B cell (primary cell): ENCODE measurements around the gene ANKRD44. TPM values are rescaled to one million over a fixed set of nuclear protein-coding genes. Genes with fewer than 3 reads are reported as not detected.

Source experiments
- ATAC-seq: fragments of 200-7000 bp; cut with Tn5 transposase; one replicate; pipeline ENCODE4 v1.10.0; 2021; ENCODE audit warnings: low read depth, mild to moderate bottlenecking, moderate number of reproducible peaks, moderate library complexity
- CTCF ChIA-PET: fragments of 350-600 bp; sonication (Branson Sonifier 250); formaldehyde crosslinking; loops from one replicate; lab custom pipeline; 2021; ENCODE audit warnings: antibody characterized with exemption, inconsistent platforms; lab: Charles Lee
- POLR2A ChIA-PET: fragments of 350-600 bp; sonication (Branson Sonifier 250); formaldehyde crosslinking; loops from one replicate; lab custom pipeline; 2021; ENCODE audit warnings: antibody characterized with exemption; lab: Charles Lee
- DNase-seq: peaks from one replicate; pipeline ENCODE4 v3.0.0; 2013
- H2AFZ ChIP-seq: 2 replicates; pipeline ENCODE4 v1.6.1; 2012; ENCODE audit warnings: mild to moderate bottlenecking, low read depth, low read length; ENCODE audit not compliant: insufficient read depth, poor library complexity, severe bottlenecking
- H3K27ac ChIP-seq, 2 donors: 1 replicate in 1 of 2; 2 replicates in 1 of 2; pipeline ENCODE4 v1.5.1; 2012 to 2013; ENCODE audit warnings: low read length in 2 of 2, mild to moderate bottlenecking in 2 of 2, moderate library complexity in 1 of 2
- H3K27me3 ChIP-seq, 4 experiments: fragments of 200-600 bp in 1 of 4; sonication (generic) in 1 of 4; replicated peaks in 1 of 4; 1 replicate in 2 of 4; 2 replicates in 2 of 4; pipeline versions ENCODE4 v1.6.1 to v1.7.0; 2013 to 2016; ENCODE audit warnings: low read length in 3 of 4, mild to moderate bottlenecking in 2 of 4, mixed read lengths in 1 of 4, moderate library complexity in 1 of 4; ENCODE audit not compliant: insufficient read depth in 4 of 4, control insufficient read depth in 3 of 4; ENCODE audit errors: control extremely low read depth in 1 of 4
- H3K36me3 ChIP-seq, 2 experiments: replicated peaks in 1 of 2; 1 replicate in 1 of 2; 2 replicates in 1 of 2; pipeline versions ENCODE4 v1.6.1 to v1.7.1; 2013; ENCODE audit warnings: low read length in 1 of 2; ENCODE audit not compliant: insufficient read depth in 2 of 2, control insufficient read depth in 1 of 2; ENCODE audit errors: control extremely low read depth in 1 of 2, extremely low read depth in 1 of 2
- H3K4me1 ChIP-seq, 2 donors: fragments of 200-600 bp in 1 of 2; sonication (generic) in 1 of 2; 1 replicate in 1 of 2; 2 replicates in 1 of 2; pipeline versions ENCODE4 v1.5.1 to v1.6.1; 2013 to 2017; ENCODE audit warnings: low read length in 2 of 2; ENCODE audit not compliant: control insufficient read depth in 2 of 2, insufficient read depth in 2 of 2
- H3K4me2 ChIP-seq: replicated peaks from 2 replicates; pipeline ENCODE3; 2012; ENCODE audit warnings: mild to moderate bottlenecking, low read depth, low read length; ENCODE audit not compliant: poor library complexity, severe bottlenecking
- H3K4me3 ChIP-seq, 5 experiments: fragments of 200-600 bp in 1 of 5; sonication (generic) in 1 of 5; 1 replicate in 3 of 5; 2 replicates in 2 of 5; pipeline versions ENCODE4 v1.5.1 to v1.7.0; 2011 to 2016; ENCODE audit warnings: low read length in 4 of 5, mild to moderate bottlenecking in 4 of 5, low read depth in 2 of 5, control low read depth in 1 of 5, moderate library complexity in 1 of 5; ENCODE audit not compliant: insufficient read depth in 1 of 5; ENCODE audit errors: control extremely low read depth in 1 of 5, extremely low read depth in 1 of 5
- H3K79me2 ChIP-seq: fragments of 200-600 bp; sonication (generic); one replicate; pipeline ENCODE4 v1.6.0; 2016; ENCODE audit warnings: low read length; ENCODE audit not compliant: control insufficient read depth, insufficient read depth
- H3K9ac ChIP-seq: fragments of 200-600 bp; sonication (generic); 2 replicates; pipeline ENCODE4 v1.6.1; 2017; ENCODE audit warnings: mild to moderate bottlenecking, low read length, moderate library complexity
- H3K9me3 ChIP-seq, 3 donors: one replicate each; pipeline versions ENCODE4 v1.6.1 to v1.7.1; 2013; ENCODE audit warnings: low read length in 2 of 3; ENCODE audit not compliant: control insufficient read depth in 2 of 3, insufficient read depth in 1 of 3; ENCODE audit errors: control extremely low read depth in 1 of 3
- H4K20me1 ChIP-seq: 2 replicates; pipeline ENCODE4 v1.6.0; 2012; ENCODE audit warnings: mild to moderate bottlenecking, low read length; ENCODE audit not compliant: insufficient read depth, control insufficient read depth, poor library complexity, severe bottlenecking
- H3K27ac Mint-ChIP-seq: one replicate; pipeline ENCODE4 v1.8.0; 2021; ENCODE audit warnings: mixed read lengths
- H3K27me3 Mint-ChIP-seq: one replicate; pipeline ENCODE4 v1.8.0; 2021; ENCODE audit warnings: mixed read lengths
- H3K4me1 Mint-ChIP-seq: one replicate; pipeline ENCODE4 v1.8.0; 2021; ENCODE audit warnings: mixed read lengths
- H3K4me3 Mint-ChIP-seq: one replicate; pipeline ENCODE4 v1.8.0; 2021; ENCODE audit warnings: mixed read lengths
- H3K9me3 Mint-ChIP-seq: one replicate; pipeline ENCODE4 v1.8.0; 2022; ENCODE audit warnings: mixed read lengths; ENCODE audit not compliant: insufficient read depth
- CTCF ChIP-seq: fragments of 200-600 bp; IDR thresholded peaks from one replicate; pipeline ENCODE4 v1.8.0; 2022; ENCODE audit warnings: antibody characterized with exemption, mild to moderate bottlenecking
- EZH2 ChIP-seq: IDR thresholded peaks from 2 replicates; pipeline ENCODE4 v1.6.1; 2012; ENCODE audit warnings: borderline replicate concordance, low read depth, mild to moderate bottlenecking, moderate library complexity, low read length; ENCODE audit not compliant: insufficient read depth, poor library complexity, severe bottlenecking
- WGBS: methylation state at CpG from one replicate; pipeline ENCODE4 v1.1.5; 2013; ENCODE audit warnings: missing lambda C conversion rate; ENCODE audit not compliant: insufficient coverage; 5-methylcytosine and 5-hydroxymethylcytosine counted together
- intact Hi-C: fragments of 100-400 bp; cut with micrococcal nuclease; formaldehyde crosslinking; loops from one replicate; pipeline ENCODE4 v1.10.0; 2022
- polyA plus RNA-seq: library from polyadenylated mRNA; depleted of rRNA; stranded (reverse); fragments of >200 nt; gene quantifications from 2 replicates; pipeline ENCODE4 v1.2.3, GENCODE V29; 2012
- total RNA-seq, 2 donors: library from RNA; stranded (reverse); fragments of 120-200 nt in 1 of 2; gene quantifications; 1 replicate in 1 of 2; 2 replicates in 1 of 2; pipeline versions ENCODE4 v1.2.3 to v1.2.4, GENCODE V29; 2013 to 2022

Gene ANKRD44
- total and polyA plus RNA-seq, 2 donors (not counting 1 experiment from before 2014, with no cell fraction given), result 92.6 to 457 TPM

GRCh38 chr2:197209742-197210408 is 100.7 kb downstream of the ANKRD44 start:
- Histone ChIP-seq H3K4me2 (peak overlapping the region; percentile 73), H3K4me3 (peak overlapping the region in 3 of 5 experiments; percentile 10 to 27 (median 21)), H4K20me1 (no peaks in the 10 kb centered on the region), H3K4me1 (peaks cover 92 to 99% of the 10 kb centered on the region in 2 donors), H2AFZ (peak overlapping the region; percentile 20), H3K9me3 (no peaks in the 10 kb centered on the region), H3K36me3 (peaks cover 1 to 10% of the 10 kb centered on the region in 2 experiments), H3K27ac (peak overlapping the region; percentile 94 to 95), H3K9ac (peak overlapping the region; percentile 49), H3K79me2 (peaks cover 98% of the 10 kb centered on the region), H3K27me3 (no peaks in the 10 kb centered on the region)
- Mint-ChIP-seq H3K27me3 (no peaks in the 10 kb centered on the region), H3K4me3 (peak overlapping the region; percentile 84), H3K4me1 (peaks cover 96% of the 10 kb centered on the region), H3K27ac (peak overlapping the region; percentile 99), H3K9me3 (no peaks in the 10 kb centered on the region)
- DNase-seq (peak; percentile 74), ATAC-seq (peak; percentile 37)
- intact Hi-C loops, result loop anchor here (5.0 kb wide), 1 partner anchor 58 kb away; no protein-coding TSS in a partner anchor
- no peak for TF ChIP-seq CTCF
- ChIA-PET CTCF (interaction anchor here (0.9 to 7.3 kb wide), 10 partner anchors 9 to 110 kb away, joined by 3 to 33 read pairs (median 3); no protein-coding TSS in a partner anchor), POLR2A (interaction anchor here (1.0 to 2.9 kb wide), 6 partner anchors 11 to 101 kb away, joined by 3 to 10 read pairs (median 5); partner anchors contain the start of gene ANKRD44)
- 0% methylated on average over 1 of the region's 6 CpGs for WGBS

DNA sequence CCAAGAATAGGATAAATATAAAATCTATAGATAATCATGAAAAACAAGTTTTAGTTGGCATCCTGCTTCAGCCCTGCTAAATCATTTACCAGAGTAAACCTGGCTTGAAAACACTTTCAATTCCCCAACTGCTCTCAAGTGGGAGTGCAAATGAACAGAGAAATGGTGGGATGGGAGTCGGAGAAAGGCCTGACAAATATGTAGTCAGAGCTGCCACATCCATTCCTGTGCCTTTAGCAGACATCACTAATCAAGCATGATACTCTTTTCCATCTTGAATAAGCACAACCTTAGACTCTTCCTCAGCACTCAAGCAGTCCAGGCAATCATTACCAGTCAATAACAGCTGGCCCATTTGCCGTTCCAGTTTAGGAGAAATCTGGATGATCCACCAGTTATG is 101.3 kb downstream of the ANKRD44 start:
- H3K4me3 ChIP-seq, result peak overlapping the region in 1 of 5 experiments; percentile 27
- peak overlapping the region; percentile 84 for H3K4me3 Mint-ChIP-seq
- H3K4me1 Mint-ChIP-seq, result peaks cover 95% of the 10 kb centered on the region
- H3K27me3 Mint-ChIP-seq, result no peaks in the 10 kb centered on the region
- peak; percentile 42 for DNase-seq
- ATAC-seq, result no peak
- peak overlapping the region; percentile 94 to 95 for H3K27ac ChIP-seq
- H2AFZ ChIP-seq, result peak overlapping the region; percentile 20
- peaks cover 3 to 13% of the 10 kb centered on the region in 2 experiments for H3K36me3 ChIP-seq
- H3K79me2 ChIP-seq, result peaks cover 98% of the 10 kb centered on the region
- intact Hi-C loops, result no loop called here
- peak overlapping the region; percentile 99 for H3K27ac Mint-ChIP-seq
- TF ChIP-seq EZH2 (no peak), CTCF (no peak)
- 0% methylated on average over 1 of the region's 2 CpGs for WGBS
- H3K9ac ChIP-seq, result peak overlapping the region; percentile 49
- CTCF ChIA-PET, result interaction anchor here (1.1 to 7.3 kb wide), 9 partner anchors 8 to 111 kb away, joined by 3 to 33 read pairs (median 3); no protein-coding TSS in a partner anchor
- peaks cover 94 to 98% of the 10 kb centered on the region in 2 donors for H3K4me1 ChIP-seq
- POLR2A ChIA-PET, result interaction anchor here (1.4 to 2.9 kb wide), 4 partner anchors 10 to 100 kb away, joined by 4 to 10 read pairs (median 6); no protein-coding TSS in a partner anchor
- peak overlapping the region; percentile 73 for H3K4me2 ChIP-seq
- no peaks in the 10 kb centered on the region for H4K20me1 ChIP-seq
- H3K9me3 Mint-ChIP-seq, result no peaks in the 10 kb centered on the region
- no peaks in the 10 kb centered on the region for H3K27me3 ChIP-seq
- H3K9me3 ChIP-seq, result no peaks in the 10 kb centered on the region
